SK-N-SH (cell line): Measurements from ENCODE around the gene E2F4. TPM values are rescaled to one million over a fixed set of nuclear protein-coding genes. Genes with fewer than 3 reads are reported as not detected.

ENCODE experiments used
- CTCF ChIA-PET: fragments of 300-600, 350-600 bp; formaldehyde crosslinking; extraction: SDS; loops from one replicate; lab custom pipeline; 2021; lab: Yijun Ruan, JAX
- POLR2A ChIA-PET: fragments of 350-600 bp; sonication (Branson Sonifier 250); formaldehyde crosslinking; extraction: SDS; loops from one replicate; lab custom pipeline; 2020; ENCODE audit warnings: antibody characterized with exemption, inconsistent platforms; lab: Yijun Ruan, JAX
- DNase-seq: peaks from one replicate; pipeline ENCODE4 v3.0.0; 2012
- H2AFZ ChIP-seq: fragments of 200-600 bp; sonication (generic); 2 replicates; pipeline ENCODE4 v1.8.1; 2016; ENCODE audit warnings: antibody characterized with exemption, mild to moderate bottlenecking, low read depth
- H3F3A ChIP-seq: fragments of 200-600 bp; sonication (generic); replicated peaks from 2 replicates; pipeline ENCODE3; 2016; ENCODE audit warnings: antibody characterized with exemption, mild to moderate bottlenecking; ENCODE audit not compliant: insufficient read depth
- H3K27ac ChIP-seq, 2 experiments: fragments of 200-500 bp in 1 of 2; fragments of 200-600 bp in 1 of 2; sonication (Bioruptor generic) in 1 of 2; sonication (generic), shearing (Covaris generic) in 1 of 2; 2 replicates each; pipeline versions ENCODE4 v1.5.1 to v1.6.1; 2014 to 2016; ENCODE audit warnings: low read depth in 2 of 2, inconsistent platforms in 1 of 2, low read length in 1 of 2, mild to moderate bottlenecking in 1 of 2, mixed read lengths in 1 of 2
- H3K27me3 ChIP-seq: fragments of 200-600 bp; sonication (generic), shearing (Covaris generic); 2 replicates; pipeline ENCODE4 v1.6.1; 2016; ENCODE audit warnings: mixed run types; ENCODE audit not compliant: insufficient read depth
- H3K36me3 ChIP-seq, 2 experiments: fragments of 200-500 bp in 1 of 2; fragments of 200-600 bp in 1 of 2; sonication (Bioruptor generic) in 1 of 2; sonication (generic) in 1 of 2; replicated peaks in 1 of 2; 2 replicates each; pipeline versions ENCODE3 to v1.5.1; 2014 to 2016; ENCODE audit warnings: low read length in 1 of 2, mild to moderate bottlenecking in 1 of 2; ENCODE audit not compliant: insufficient read depth in 2 of 2, control insufficient read depth in 1 of 2
- H3K4me1 ChIP-seq, 2 experiments: fragments of 200-500 bp in 1 of 2; fragments of 200-600 bp in 1 of 2; sonication (Bioruptor generic) in 1 of 2; sonication (generic), shearing (Covaris generic) in 1 of 2; 2 replicates each; pipeline versions ENCODE4 v1.5.1 to v1.6.1; 2014 to 2016; ENCODE audit warnings: low read depth in 1 of 2, low read length in 1 of 2, mixed run types in 1 of 2; ENCODE audit not compliant: insufficient read depth in 2 of 2, control insufficient read depth in 1 of 2
- H3K4me2 ChIP-seq: fragments of 200-600 bp; sonication (generic), shearing (Covaris generic); 2 replicates; pipeline ENCODE4 v1.6.1; 2017; ENCODE audit warnings: mixed run types
- H3K4me3 ChIP-seq, 2 experiments: fragments of 200-500 bp in 1 of 2; fragments of 200-600 bp in 1 of 2; sonication (Bioruptor generic) in 1 of 2; sonication (generic), shearing (Covaris generic) in 1 of 2; 2 replicates each; pipeline versions ENCODE4 v1.5.1 to v1.8.1; 2014 to 2016; ENCODE audit warnings: low read depth in 2 of 2, inconsistent platforms in 1 of 2, low read length in 1 of 2, mild to moderate bottlenecking in 1 of 2, mixed read lengths in 1 of 2, moderate library complexity in 1 of 2
- H3K79me2 ChIP-seq: fragments of 200-600 bp; sonication (generic); 2 replicates; pipeline ENCODE4 v1.8.1; 2017; ENCODE audit warnings: mild to moderate bottlenecking; ENCODE audit not compliant: insufficient read depth
- H3K9ac ChIP-seq: fragments of 200-600 bp; sonication (generic); 2 replicates; pipeline ENCODE4 v1.6.1; 2017; ENCODE audit warnings: mixed run types
- H3K9me2 ChIP-seq: fragments of 200-600 bp; sonication (generic); 2 replicates; pipeline ENCODE4 v1.6.1; 2017; ENCODE audit warnings: mixed run types
- H3K9me3 ChIP-seq: fragments of 200-600 bp; sonication (generic); 2 replicates; pipeline ENCODE4 v1.6.1; 2017; ENCODE audit warnings: mixed run types, mild to moderate bottlenecking, moderate library complexity
- H4K20me1 ChIP-seq: fragments of 200-600 bp; sonication (generic); 2 replicates; pipeline ENCODE4 v1.6.1; 2017; ENCODE audit warnings: mild to moderate bottlenecking, mixed run types; ENCODE audit not compliant: insufficient read depth
- CHD2 ChIP-seq: fragments of 150-350 bp; IDR thresholded peaks from 2 replicates; pipeline ENCODE4 v1.6.1; 2018; ENCODE audit warnings: low read length; ENCODE audit not compliant: partially characterized antibody
- FOXJ3 ChIP-seq: sonication (generic); formaldehyde crosslinking; IDR thresholded peaks from 2 replicates; pipeline ENCODE4 v1.5.1; 2020; ENCODE audit warnings: mild to moderate bottlenecking, missing genetic modification reagents
- GABPA ChIP-seq: IDR thresholded peaks from 2 replicates; pipeline ENCODE4 v1.4.0; 2012; ENCODE audit warnings: low read depth, mild to moderate bottlenecking
- GATA2 ChIP-seq: sonication (generic); formaldehyde crosslinking; IDR thresholded peaks from 2 replicates; pipeline ENCODE4 v1.5.0; 2020; ENCODE audit warnings: mild to moderate bottlenecking, missing genetic modification reagents
- JUND ChIP-seq: IDR thresholded peaks from 2 replicates; pipeline ENCODE4 v1.4.0; 2012
- MEF2A ChIP-seq: IDR thresholded peaks from 2 replicates; pipeline ENCODE4 v1.4.0; 2012; ENCODE audit warnings: low read depth, borderline replicate concordance
- NRF1 ChIP-seq: IDR thresholded peaks from 2 replicates; pipeline ENCODE4 v1.6.1; 2012; ENCODE audit warnings: low read depth, mild to moderate bottlenecking, low read length
- RAD21 ChIP-seq: IDR thresholded peaks from 2 replicates; pipeline ENCODE4 v1.6.1; 2012; ENCODE audit warnings: mild to moderate bottlenecking, low read length
- RCOR1 ChIP-seq: fragments of 150-350 bp; IDR thresholded peaks from 2 replicates; pipeline ENCODE4 v1.6.1; 2017; ENCODE audit warnings: antibody characterized with exemption, low read length
- RFX5 ChIP-seq: IDR thresholded peaks from 2 replicates; pipeline ENCODE4 v1.6.1; 2012; ENCODE audit warnings: mild to moderate bottlenecking, improper control_type of control experiment, low read length
- RXRA ChIP-seq: IDR thresholded peaks from 2 replicates; pipeline ENCODE4 v1.4.0; 2012; ENCODE audit warnings: low read depth, mild to moderate bottlenecking, borderline replicate concordance
- SMC3 ChIP-seq: IDR thresholded peaks from 2 replicates; pipeline ENCODE4 v1.6.1; 2012; ENCODE audit warnings: low read depth, low read length, improper control_type of control experiment
- TAF1 ChIP-seq: IDR thresholded peaks from 2 replicates; pipeline ENCODE4 v1.6.1; 2012; ENCODE audit warnings: low read depth, mild to moderate bottlenecking, low read length, moderate library complexity, borderline replicate concordance
- YY1 ChIP-seq: IDR thresholded peaks from 2 replicates; pipeline ENCODE4 v1.4.0; 2012; ENCODE audit warnings: low read depth, mild to moderate bottlenecking
- WGBS: methylation state at CpG from one replicate; pipeline ENCODE4 v1.1.6; 2017; ENCODE audit warnings: low lambda C conversion rate; 5-methylcytosine and 5-hydroxymethylcytosine counted together
- polyA plus RNA-seq, 3 experiments: library from polyadenylated mRNA; depleted of rRNA; stranded (reverse); fragments of >200 nt; gene quantifications; 2 replicates each; pipeline ENCODE4 v1.2.3, GENCODE V29; 2012
- TF ChIP-seq, protein P1 (sequence below): fragments of 200-600 bp; sonication (generic); IDR thresholded peaks from 2 replicates; pipeline ENCODE4 v1.6.1; 2017; ENCODE audit warnings: antibody characterized with exemption, mild to moderate bottlenecking, moderate library complexity
- TF ChIP-seq, protein P2 (sequence below): fragments of 150-350 bp; IDR thresholded peaks from 2 replicates; pipeline ENCODE4 v1.6.1; 2017; ENCODE audit warnings: antibody characterized with exemption, low read length, low read depth, borderline replicate concordance
- TF ChIP-seq, protein P3 (sequence below): IDR thresholded peaks from 2 replicates; pipeline ENCODE4 v1.4.0; 2012; ENCODE audit warnings: low read depth
- TF ChIP-seq, protein P4 (sequence below): IDR thresholded peaks from 2 replicates; pipeline ENCODE4 v1.6.1; 2012; ENCODE audit warnings: mild to moderate bottlenecking, low read depth, low read length, moderate library complexity
- TF ChIP-seq, protein P5 (sequence below): IDR thresholded peaks from 2 replicates; pipeline ENCODE4 v1.4.0; 2012; ENCODE audit warnings: low read depth, borderline replicate concordance

The E2F4 gene
- polyA plus RNA-seq, 1 of the 3 experiments (the other 2 are of a cell fraction), result 168 TPM

DNA sequence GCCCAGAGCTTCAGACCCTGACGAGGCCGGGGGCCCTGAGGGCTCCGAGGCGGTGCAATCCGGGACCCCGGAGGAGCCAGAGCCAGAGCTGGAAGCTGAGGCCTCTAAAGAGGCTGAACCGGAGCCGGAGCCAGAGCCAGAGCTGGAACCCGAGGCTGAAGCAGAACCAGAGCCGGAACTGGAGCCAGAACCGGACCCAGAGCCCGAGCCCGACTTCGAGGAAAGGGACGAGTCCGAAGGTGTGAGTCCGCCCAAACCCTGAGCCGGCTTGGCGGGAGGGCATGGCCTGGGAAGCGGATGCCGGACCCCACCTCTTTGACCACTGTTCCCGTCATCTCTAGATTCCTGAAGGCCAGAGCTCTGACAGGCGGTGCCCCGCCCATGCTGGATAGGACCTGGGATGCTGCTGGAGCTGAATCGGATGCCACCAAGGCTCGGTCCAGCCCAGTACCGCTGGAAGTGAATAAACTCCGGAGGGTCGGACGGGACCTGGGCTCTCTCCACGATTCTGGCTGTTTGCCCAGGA lies 17.2 kb upstream of the E2F4 start (continued):
- TF ChIP-seq, protein P1, sequence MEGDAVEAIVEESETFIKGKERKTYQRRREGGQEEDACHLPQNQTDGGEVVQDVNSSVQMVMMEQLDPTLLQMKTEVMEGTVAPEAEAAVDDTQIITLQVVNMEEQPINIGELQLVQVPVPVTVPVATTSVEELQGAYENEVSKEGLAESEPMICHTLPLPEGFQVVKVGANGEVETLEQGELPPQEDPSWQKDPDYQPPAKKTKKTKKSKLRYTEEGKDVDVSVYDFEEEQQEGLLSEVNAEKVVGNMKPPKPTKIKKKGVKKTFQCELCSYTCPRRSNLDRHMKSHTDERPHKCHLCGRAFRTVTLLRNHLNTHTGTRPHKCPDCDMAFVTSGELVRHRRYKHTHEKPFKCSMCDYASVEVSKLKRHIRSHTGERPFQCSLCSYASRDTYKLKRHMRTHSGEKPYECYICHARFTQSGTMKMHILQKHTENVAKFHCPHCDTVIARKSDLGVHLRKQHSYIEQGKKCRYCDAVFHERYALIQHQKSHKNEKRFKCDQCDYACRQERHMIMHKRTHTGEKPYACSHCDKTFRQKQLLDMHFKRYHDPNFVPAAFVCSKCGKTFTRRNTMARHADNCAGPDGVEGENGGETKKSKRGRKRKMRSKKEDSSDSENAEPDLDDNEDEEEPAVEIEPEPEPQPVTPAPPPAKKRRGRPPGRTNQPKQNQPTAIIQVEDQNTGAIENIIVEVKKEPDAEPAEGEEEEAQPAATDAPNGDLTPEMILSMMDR, result no peak
- TF ChIP-seq FOXJ3 (CRISPR knock-in tag), result no peak
- TF ChIP-seq, all 33 proteins: peak for 0

DNA sequence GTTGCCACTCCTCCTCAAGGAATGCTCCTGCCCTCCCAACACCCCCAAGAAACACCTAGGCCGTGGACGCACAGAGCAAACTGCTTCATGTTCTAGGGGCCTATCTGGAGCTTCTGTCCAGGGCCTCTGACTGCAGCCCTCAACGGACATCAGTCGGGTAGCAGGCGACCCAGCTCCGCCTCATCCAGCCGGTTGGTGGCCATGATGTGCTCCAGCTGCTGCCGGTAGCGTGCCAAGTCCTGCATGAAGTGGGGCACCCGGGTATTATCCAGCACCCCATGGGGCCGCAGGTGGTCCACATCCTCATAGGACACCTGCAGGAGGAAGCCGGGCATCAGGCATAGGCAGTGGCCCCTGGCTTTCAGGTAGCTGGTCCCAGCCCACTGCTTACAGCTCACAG lies 15.3 kb upstream of the E2F4 start:
- CTCF ChIA-PET, result interaction anchor here (0.8 to 5.1 kb wide), 12 partner anchors 7 to 222 kb away, joined by 3 to 26 read pairs (median 4); partner anchors contain the start of gene MATCAP1
- Histone ChIP-seq H4K20me1 (peaks cover 10% of the 10 kb centered on the region), H3K9me3 (no peaks in the 10 kb centered on the region), H3K27me3 (no peaks in the 10 kb centered on the region), H3K27ac (no peak overlapping the region), H3K79me2 (peaks cover 16% of the 10 kb centered on the region; the same call in 1 of the 2 replicates), H3K9ac (no peak overlapping the region), H3F3A (peaks cover 34% of the 10 kb centered on the region), H2AFZ (no peak overlapping the region), H3K9me2 (no peaks in the 10 kb centered on the region), H3K36me3 (peaks cover 6 to 8% of the 10 kb centered on the region in 2 experiments), H3K4me3 (no peak overlapping the region), H3K4me1 (peaks cover 20 to 47% of the 10 kb centered on the region in 2 experiments; a peak in 3 of 4 replicates), H3K4me2 (no peak overlapping the region)
- 97% methylated on average over 8 of the region's 12 CpGs for WGBS
- no peak for DNase-seq
- no peak for TF ChIP-seq MEF2A
- TF ChIP-seq RFX5, result no peak
- TF ChIP-seq TAF1, result no peak
- TF ChIP-seq GATA2 (CRISPR knock-in tag), result no peak
- TF ChIP-seq RXRA, result no peak
- TF ChIP-seq RAD21, result no peak
- no peak for TF ChIP-seq SMC3
- TF ChIP-seq, protein P2, sequence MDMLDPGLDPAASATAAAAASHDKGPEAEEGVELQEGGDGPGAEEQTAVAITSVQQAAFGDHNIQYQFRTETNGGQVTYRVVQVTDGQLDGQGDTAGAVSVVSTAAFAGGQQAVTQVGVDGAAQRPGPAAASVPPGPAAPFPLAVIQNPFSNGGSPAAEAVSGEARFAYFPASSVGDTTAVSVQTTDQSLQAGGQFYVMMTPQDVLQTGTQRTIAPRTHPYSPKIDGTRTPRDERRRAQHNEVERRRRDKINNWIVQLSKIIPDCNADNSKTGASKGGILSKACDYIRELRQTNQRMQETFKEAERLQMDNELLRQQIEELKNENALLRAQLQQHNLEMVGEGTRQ, result no peak
- no peak for TF ChIP-seq JUND
- TF ChIP-seq, protein P3, sequence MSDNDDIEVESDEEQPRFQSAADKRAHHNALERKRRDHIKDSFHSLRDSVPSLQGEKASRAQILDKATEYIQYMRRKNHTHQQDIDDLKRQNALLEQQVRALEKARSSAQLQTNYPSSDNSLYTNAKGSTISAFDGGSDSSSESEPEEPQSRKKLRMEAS, result no peak
- no peak for TF ChIP-seq CHD2
- no peak for TF ChIP-seq NRF1
- TF ChIP-seq, protein P4, sequence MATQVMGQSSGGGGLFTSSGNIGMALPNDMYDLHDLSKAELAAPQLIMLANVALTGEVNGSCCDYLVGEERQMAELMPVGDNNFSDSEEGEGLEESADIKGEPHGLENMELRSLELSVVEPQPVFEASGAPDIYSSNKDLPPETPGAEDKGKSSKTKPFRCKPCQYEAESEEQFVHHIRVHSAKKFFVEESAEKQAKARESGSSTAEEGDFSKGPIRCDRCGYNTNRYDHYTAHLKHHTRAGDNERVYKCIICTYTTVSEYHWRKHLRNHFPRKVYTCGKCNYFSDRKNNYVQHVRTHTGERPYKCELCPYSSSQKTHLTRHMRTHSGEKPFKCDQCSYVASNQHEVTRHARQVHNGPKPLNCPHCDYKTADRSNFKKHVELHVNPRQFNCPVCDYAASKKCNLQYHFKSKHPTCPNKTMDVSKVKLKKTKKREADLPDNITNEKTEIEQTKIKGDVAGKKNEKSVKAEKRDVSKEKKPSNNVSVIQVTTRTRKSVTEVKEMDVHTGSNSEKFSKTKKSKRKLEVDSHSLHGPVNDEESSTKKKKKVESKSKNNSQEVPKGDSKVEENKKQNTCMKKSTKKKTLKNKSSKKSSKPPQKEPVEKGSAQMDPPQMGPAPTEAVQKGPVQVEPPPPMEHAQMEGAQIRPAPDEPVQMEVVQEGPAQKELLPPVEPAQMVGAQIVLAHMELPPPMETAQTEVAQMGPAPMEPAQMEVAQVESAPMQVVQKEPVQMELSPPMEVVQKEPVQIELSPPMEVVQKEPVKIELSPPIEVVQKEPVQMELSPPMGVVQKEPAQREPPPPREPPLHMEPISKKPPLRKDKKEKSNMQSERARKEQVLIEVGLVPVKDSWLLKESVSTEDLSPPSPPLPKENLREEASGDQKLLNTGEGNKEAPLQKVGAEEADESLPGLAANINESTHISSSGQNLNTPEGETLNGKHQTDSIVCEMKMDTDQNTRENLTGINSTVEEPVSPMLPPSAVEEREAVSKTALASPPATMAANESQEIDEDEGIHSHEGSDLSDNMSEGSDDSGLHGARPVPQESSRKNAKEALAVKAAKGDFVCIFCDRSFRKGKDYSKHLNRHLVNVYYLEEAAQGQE, result no peak
- TF ChIP-seq GABPA, result no peak
- TF ChIP-seq RCOR1, result no peak
- no peak for TF ChIP-seq YY1
- TF ChIP-seq, protein P5, sequence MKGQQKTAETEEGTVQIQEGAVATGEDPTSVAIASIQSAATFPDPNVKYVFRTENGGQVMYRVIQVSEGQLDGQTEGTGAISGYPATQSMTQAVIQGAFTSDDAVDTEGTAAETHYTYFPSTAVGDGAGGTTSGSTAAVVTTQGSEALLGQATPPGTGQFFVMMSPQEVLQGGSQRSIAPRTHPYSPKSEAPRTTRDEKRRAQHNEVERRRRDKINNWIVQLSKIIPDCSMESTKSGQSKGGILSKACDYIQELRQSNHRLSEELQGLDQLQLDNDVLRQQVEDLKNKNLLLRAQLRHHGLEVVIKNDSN, result no peak
- POLR2A ChIA-PET, result interaction anchor here (0.6 to 3.6 kb wide), 4 partner anchors 8 to 26 kb away, joined by 3 to 12 read pairs (median 8); partner anchors contain the start of gene B3GNT9
